GM19438 (cell line): ENCODE results near the gene SORCS1.

Experiments
- ATAC-seq: cut with Tn5 transposase; IDR thresholded peaks from one replicate; pipeline ENCODE4 v1.9.1; 2021; ENCODE audit warnings: low read depth; ENCODE audit not compliant: unreplicated experiment

The SORCS1 gene

GRCh38 chr10:107002068-107002467, 162.4 kb downstream of the SORCS1 start:
- ATAC-seq: no peak

- no peak for ATAC-seq
Observed at GRCh38 chr10:106999118-106999707, 165.3 kb downstream of the SORCS1 start.

- no peak for ATAC-seq
Observed at GRCh38 chr10:106997721-106998120, 166.8 kb downstream of the SORCS1 start.

GRCh38 chr10:106996510-106996909, 168.0 kb downstream of the SORCS1 start:
- ATAC-seq: no peak

- ATAC-seq: no peak
Observed at GRCh38 chr10:106992055-106992454, 172.5 kb downstream of the SORCS1 start.

GRCh38 chr10:106991091-106991490, 173.4 kb downstream of the SORCS1 start:
- no peak for ATAC-seq

- ATAC-seq: no peak
Observed at GRCh38 chr10:106987362-106987761, 177.1 kb downstream of the SORCS1 start.

GRCh38 chr10:106982268-106982667, 182.2 kb downstream of the SORCS1 start:
- no peak for ATAC-seq

GRCh38 chr10:106981452-106982075, 182.9 kb downstream of the SORCS1 start:
- no peak for ATAC-seq

GRCh38 chr10:106980495-106981451, 183.7 kb downstream of the SORCS1 start:
- peak; percentile 98 for ATAC-seq

- no peak for ATAC-seq
Observed at GRCh38 chr10:106978756-106979155, 185.8 kb downstream of the SORCS1 start.

- ATAC-seq: no peak
Observed at GRCh38 chr10:106973716-106974115, 190.8 kb downstream of the SORCS1 start.

GRCh38 chr10:106973288-106973687, 191.2 kb downstream of the SORCS1 start:
- ATAC-seq: no peak

- ATAC-seq: no peak
Observed at GRCh38 chr10:106972381-106972780, 192.1 kb downstream of the SORCS1 start.

GRCh38 chr10:106971411-106971831, 193.1 kb downstream of the SORCS1 start:
- no peak for ATAC-seq

GRCh38 chr10:106967452-106967851, 197.1 kb downstream of the SORCS1 start:
- no peak for ATAC-seq

- ATAC-seq: no peak
Observed at GRCh38 chr10:106960812-106961211, 203.7 kb downstream of the SORCS1 start.

- peak; percentile 53 for ATAC-seq
Observed at GRCh38 chr10:106959521-106959920, 205.0 kb downstream of the SORCS1 start.

- no peak for ATAC-seq
Observed at GRCh38 chr10:106958589-106959361, 205.7 kb downstream of the SORCS1 start.

- ATAC-seq: peak; percentile 56
Observed at GRCh38 chr10:106957823-106958588, 206.5 kb downstream of the SORCS1 start.
